ENCODE results near the gene ACAT1.
A peak's percentile ranks its signal among the peaks of the same experiment; 100 is the strongest.
"Not testable (repeated sequence)": the region's sequence is repeated elsewhere in the genome, so short reads cannot be mapped to it uniquely, and the experiment has no call there.

The ACAT1 gene

DNA sequence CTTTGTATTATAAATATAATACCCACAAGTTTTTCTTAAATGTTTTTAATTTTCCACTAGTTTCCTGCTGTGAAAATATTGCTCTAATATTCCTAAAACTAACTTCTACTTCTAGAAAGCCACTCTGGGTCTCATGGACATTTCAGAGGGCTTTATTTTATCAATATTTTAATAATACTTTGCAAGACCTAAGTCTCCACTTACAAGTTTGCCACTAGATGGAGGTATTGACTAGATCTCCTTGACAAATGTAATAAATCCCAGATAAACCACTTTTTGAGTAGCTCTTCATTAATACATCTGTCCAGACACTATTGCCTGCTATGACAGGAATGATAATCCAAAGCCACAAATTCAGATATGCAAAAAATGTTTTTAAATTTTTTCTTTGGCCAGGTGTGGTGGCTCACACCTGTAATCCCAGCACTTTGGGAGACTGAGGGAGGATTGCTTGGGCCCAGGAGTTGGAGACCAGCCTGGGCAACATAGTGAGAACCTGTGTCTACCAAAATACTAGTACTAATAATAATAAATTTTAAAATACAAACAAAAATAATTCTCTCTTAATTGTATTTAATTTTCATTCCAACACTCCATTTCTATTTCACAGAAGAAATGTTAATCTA, 3.5 kb upstream of the ACAT1 start:
- peak; percentile 74 for DNase-seq (ENCODE audit: low read depth)
- no peak overlapping the region for H3K9ac ChIP-seq (ENCODE audit: low read length)
- H3K4me3 ChIP-seq (ENCODE audit: low read length), result no peak overlapping the region
- H3K9me3 ChIP-seq (ENCODE audit: control insufficient read depth, low read length), result no peaks in the 10 kb centered on the region
- H3K27me3 ChIP-seq (replicated peaks; ENCODE audit: control insufficient read depth, insufficient read depth, low read length), result no peaks in the 10 kb centered on the region
- H3K36me3 ChIP-seq (ENCODE audit: control insufficient read depth, insufficient read depth, low read length, severe bottlenecking), result no peaks in the 10 kb centered on the region
- H3K4me1 ChIP-seq (ENCODE audit: control insufficient read depth, insufficient read depth, low read length), result peaks cover 28% of the 10 kb centered on the region

DNA sequence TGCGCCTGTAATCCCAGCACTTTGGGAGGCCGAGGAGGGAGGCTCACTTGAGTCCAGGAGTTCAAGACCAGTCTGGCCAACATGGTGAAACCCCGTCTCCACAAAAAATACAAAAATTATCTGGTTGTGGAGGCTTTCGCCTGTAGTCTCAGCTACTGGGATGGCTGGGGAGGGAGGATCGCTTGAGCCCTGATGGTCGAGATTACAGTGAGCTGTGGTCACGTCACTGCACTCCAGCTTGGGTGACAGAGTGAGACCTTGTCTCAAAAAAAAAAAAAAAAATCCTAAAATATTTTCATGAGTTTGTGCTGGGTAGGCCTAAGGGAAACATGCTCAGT, 462 bp upstream of the ACAT1 start:
- H3K4me1 ChIP-seq (ENCODE audit: control insufficient read depth, insufficient read depth, low read length), result peaks cover 30% of the 10 kb centered on the region
- H3K36me3 ChIP-seq (ENCODE audit: control insufficient read depth, insufficient read depth, low read length, severe bottlenecking); H3K9me3 ChIP-seq (ENCODE audit: control insufficient read depth, low read length); DNase-seq (ENCODE audit: low read depth); H3K27me3 ChIP-seq (replicated peaks; ENCODE audit: control insufficient read depth, insufficient read depth, low read length): not testable (repeated sequence)
- peak overlapping the region; percentile 88 for H3K4me3 ChIP-seq (ENCODE audit: low read length)
- peak overlapping the region; percentile 89 for H3K9ac ChIP-seq (ENCODE audit: low read length)

DNA sequence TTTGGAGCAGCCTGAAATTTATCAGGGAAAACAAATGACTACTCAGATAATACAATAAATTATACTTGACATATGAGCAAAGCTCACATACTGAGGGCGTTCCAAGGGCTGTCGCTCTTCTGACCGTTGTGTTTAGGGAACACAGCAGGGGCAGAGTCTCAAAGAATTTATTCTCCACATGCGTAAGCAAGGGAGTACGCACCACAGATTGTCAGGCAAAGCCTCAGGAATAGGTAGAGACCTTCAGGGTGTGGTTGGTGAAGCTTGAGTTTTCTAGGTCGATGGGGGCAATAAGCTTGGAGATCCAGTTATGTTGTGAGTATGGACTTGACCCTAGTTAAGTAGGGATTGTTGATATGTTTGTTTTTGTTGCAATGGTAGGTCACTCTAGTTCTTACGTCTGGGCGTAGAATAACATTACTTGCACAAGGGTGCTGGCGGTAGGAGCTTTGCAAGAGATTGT, 830 bp downstream of the ACAT1 start:
- no peaks in the 10 kb centered on the region for H3K9me3 ChIP-seq (ENCODE audit: control insufficient read depth, low read length)
- peak overlapping the region; percentile 88 for H3K4me3 ChIP-seq (ENCODE audit: low read length)
- DNase-seq (ENCODE audit: low read depth), result peak; percentile 46
- no peaks in the 10 kb centered on the region for H3K36me3 ChIP-seq (ENCODE audit: control insufficient read depth, insufficient read depth, low read length, severe bottlenecking)
- no peaks in the 10 kb centered on the region for H3K27me3 ChIP-seq (replicated peaks; ENCODE audit: control insufficient read depth, insufficient read depth, low read length)
- H3K4me1 ChIP-seq (ENCODE audit: control insufficient read depth, insufficient read depth, low read length), result peaks cover 26% of the 10 kb centered on the region
- H3K9ac ChIP-seq (ENCODE audit: low read length), result peak overlapping the region; percentile 89

DNA sequence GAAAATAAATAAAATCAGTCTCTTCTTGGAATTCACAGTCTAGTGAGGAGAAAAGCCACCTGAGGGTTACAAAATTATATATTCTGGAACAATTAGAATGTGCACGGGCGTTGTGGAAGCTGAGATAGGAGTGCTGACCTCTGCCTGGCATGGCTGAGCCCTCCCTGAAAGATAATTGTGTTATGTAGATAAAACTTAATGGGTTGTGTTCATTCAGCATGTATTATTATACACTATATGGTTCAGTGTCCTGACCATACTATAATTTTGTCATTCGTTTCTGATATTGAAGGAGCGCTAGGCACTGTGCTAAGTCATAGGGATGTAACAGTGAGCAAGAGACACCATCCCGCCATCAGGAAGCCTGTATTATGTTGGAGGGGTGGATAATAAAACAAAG, 3.7 kb downstream of the ACAT1 start:
- Histone ChIP-seq H3K4me1 (ENCODE audit: control insufficient read depth, insufficient read depth, low read length) (peaks cover 26% of the 10 kb centered on the region), H3K9me3 (ENCODE audit: control insufficient read depth, low read length) (no peaks in the 10 kb centered on the region), H3K4me3 (ENCODE audit: low read length) (no peak overlapping the region), H3K36me3 (ENCODE audit: control insufficient read depth, insufficient read depth, low read length, severe bottlenecking) (peaks cover 7% of the 10 kb centered on the region), H3K27me3 (replicated peaks; ENCODE audit: control insufficient read depth, insufficient read depth, low read length) (no peaks in the 10 kb centered on the region), H3K9ac (ENCODE audit: low read length) (no peak overlapping the region)
- no peak for DNase-seq (ENCODE audit: low read depth)

DNA sequence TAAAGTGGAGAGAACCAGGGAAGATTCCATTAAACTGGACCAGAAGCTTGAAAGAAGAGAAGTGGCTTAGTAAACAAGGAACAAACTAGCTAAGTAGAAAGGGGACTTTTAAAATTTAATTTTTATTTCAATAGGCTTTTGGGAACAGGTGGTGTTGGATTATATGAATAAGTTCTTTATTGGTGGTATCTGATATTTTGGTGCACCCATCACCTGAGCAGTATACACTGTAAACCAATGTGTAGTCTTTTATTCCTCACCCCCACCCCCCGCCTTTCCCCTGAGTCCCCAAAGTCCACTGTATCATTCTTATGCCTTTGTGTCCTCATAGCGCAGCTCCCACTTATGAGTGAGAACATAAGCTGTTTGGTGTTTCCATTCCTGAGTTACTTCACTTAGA, 7.4 kb downstream of the ACAT1 start:
- Histone ChIP-seq H3K9ac (ENCODE audit: low read length) (no peak overlapping the region), H3K27me3 (replicated peaks; ENCODE audit: control insufficient read depth, insufficient read depth, low read length) (no peaks in the 10 kb centered on the region), H3K4me3 (ENCODE audit: low read length) (no peak overlapping the region), H3K36me3 (ENCODE audit: control insufficient read depth, insufficient read depth, low read length, severe bottlenecking) (peaks cover 9% of the 10 kb centered on the region), H3K9me3 (ENCODE audit: control insufficient read depth, low read length) (no peaks in the 10 kb centered on the region), H3K4me1 (ENCODE audit: control insufficient read depth, insufficient read depth, low read length) (peaks cover 5% of the 10 kb centered on the region)
- no peak for DNase-seq (ENCODE audit: low read depth)

DNA sequence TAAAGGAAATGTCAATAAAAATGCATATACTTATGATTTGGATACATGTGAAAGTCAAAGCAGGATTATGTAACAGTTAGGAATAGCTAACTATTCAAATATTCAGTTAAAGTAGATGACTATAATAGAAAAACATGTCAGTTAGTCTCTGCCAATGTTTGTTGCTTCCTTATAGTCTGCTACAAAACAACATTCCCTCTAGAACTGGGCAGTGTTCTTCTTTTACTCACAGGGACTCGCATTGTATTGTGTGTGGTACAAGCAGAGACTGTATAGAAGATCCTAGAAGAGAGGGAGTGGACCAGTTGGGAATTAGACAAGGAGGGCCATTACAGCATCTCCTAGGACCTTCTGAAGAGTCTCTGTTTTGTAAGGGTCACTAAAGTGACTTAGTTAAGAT, 10.6 kb downstream of the ACAT1 start:
- Histone ChIP-seq H3K36me3 (ENCODE audit: control insufficient read depth, insufficient read depth, low read length, severe bottlenecking) (peaks cover 26% of the 10 kb centered on the region), H3K9ac (ENCODE audit: low read length) (no peak overlapping the region), H3K4me1 (ENCODE audit: control insufficient read depth, insufficient read depth, low read length) (peaks cover 4% of the 10 kb centered on the region), H3K4me3 (ENCODE audit: low read length) (no peak overlapping the region), H3K9me3 (ENCODE audit: control insufficient read depth, low read length) (no peaks in the 10 kb centered on the region), H3K27me3 (replicated peaks; ENCODE audit: control insufficient read depth, insufficient read depth, low read length) (no peaks in the 10 kb centered on the region)
- peak; percentile 18 for DNase-seq (ENCODE audit: low read depth)

DNA sequence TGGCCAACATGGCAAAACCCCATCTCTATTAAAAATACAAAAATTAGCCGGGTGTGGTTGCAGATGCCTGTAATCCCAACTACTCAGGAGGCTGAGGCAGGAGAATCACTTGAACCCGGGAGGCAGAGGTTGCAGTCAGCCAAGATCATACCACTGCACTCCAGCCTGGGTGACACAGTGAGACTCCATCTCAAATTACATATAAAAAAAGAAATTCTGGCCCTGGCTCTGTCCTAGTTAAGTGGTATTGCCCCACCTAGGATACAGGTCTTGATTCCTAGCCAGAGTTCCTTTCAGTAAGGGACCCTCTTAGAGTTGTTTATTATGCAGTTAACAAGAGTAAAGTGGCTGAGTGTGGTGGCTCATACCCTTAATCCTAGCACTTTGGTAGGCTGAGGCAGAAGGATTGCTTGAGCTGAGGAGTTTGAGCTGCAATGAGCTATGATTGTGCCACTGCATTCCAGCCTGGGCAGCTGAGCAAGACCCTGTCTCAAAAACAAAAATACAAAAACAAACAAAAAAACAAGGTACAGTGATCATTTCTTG, 11.7 kb downstream of the ACAT1 start:
- not testable (repeated sequence) for H3K4me1 ChIP-seq (ENCODE audit: control insufficient read depth, insufficient read depth, low read length); H3K27me3 ChIP-seq (replicated peaks; ENCODE audit: control insufficient read depth, insufficient read depth, low read length); H3K9me3 ChIP-seq (ENCODE audit: control insufficient read depth, low read length); H3K4me3 ChIP-seq (ENCODE audit: low read length); H3K9ac ChIP-seq (ENCODE audit: low read length); DNase-seq (ENCODE audit: low read depth)
- H3K36me3 ChIP-seq (ENCODE audit: control insufficient read depth, insufficient read depth, low read length, severe bottlenecking), result peaks cover 25% of the 10 kb centered on the region

DNA sequence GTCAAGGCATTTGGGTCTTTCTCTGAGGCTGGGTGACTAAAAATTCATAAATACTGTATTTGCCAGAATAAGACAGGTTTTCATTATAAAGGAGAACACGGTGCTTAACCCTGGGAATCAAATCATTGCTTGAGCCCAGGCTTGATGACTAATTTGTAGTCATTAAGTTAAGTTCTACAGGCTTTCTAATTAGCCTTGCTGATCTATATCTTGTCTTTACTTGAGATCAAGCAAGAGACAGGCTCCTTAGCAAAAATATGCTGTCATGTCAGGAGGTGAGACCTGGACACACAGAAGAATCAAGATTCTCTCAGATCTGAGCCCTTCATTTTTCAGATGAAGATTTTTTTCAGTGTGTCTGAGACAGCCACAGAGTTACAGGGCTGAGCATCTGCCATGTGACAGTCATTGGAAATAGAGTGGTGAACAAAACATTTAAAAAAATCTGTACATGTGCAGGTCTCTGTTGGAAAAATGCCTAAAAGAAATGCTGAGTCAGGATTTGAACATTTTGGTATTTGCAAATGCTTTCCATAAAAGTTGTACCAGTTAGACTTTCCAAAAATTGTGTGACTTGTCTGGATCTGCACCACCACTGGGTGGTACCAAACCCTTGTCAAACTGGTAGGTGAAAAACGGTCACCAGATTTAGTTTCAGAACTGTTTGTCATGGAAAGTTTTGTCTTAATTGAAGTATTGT, 14.6 kb downstream of the ACAT1 start:
- Histone ChIP-seq H3K36me3 (ENCODE audit: control insufficient read depth, insufficient read depth, low read length, severe bottlenecking) (peaks cover 45% of the 10 kb centered on the region), H3K9me3 (ENCODE audit: control insufficient read depth, low read length) (no peaks in the 10 kb centered on the region)
- peak; percentile 29 for DNase-seq (ENCODE audit: low read depth)

DNA sequence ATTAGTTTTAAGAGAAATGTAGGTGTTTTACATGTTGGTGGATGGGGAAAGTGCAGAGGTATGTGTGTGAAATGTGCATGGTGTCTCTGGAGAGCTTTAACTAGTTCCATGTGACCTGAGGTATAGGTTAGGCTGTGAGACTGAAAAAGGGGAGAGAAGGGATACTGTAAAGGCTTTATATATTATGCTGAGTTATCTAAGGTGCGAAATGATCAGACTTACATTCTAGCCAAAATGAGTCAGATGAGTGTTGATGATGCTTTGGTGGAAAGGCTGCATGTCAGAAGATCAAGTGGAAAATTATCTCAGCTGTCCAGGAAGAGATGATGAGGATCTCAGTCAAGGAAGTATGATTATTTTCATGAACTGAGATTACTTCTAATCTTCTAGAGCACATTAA, 15.8 kb downstream of the ACAT1 start:
- no peak overlapping the region for H3K4me3 ChIP-seq (ENCODE audit: low read length)
- no peak for DNase-seq (ENCODE audit: low read depth)
- peaks cover 57% of the 10 kb centered on the region for H3K36me3 ChIP-seq (ENCODE audit: control insufficient read depth, insufficient read depth, low read length, severe bottlenecking)
- no peaks in the 10 kb centered on the region for H3K9me3 ChIP-seq (ENCODE audit: control insufficient read depth, low read length)
- H3K9ac ChIP-seq (ENCODE audit: low read length), result no peak overlapping the region
- H3K27me3 ChIP-seq (replicated peaks; ENCODE audit: control insufficient read depth, insufficient read depth, low read length), result no peaks in the 10 kb centered on the region
- peaks cover 4% of the 10 kb centered on the region for H3K4me1 ChIP-seq (ENCODE audit: control insufficient read depth, insufficient read depth, low read length)

More for the DNA sequence above, 14.6 kb downstream of the ACAT1 start:
- Histone ChIP-seq H3K9ac (ENCODE audit: low read length) (no peak overlapping the region), H3K27me3 (replicated peaks; ENCODE audit: control insufficient read depth, insufficient read depth, low read length) (no peaks in the 10 kb centered on the region), H3K4me3 (ENCODE audit: low read length) (no peak overlapping the region), H3K4me1 (ENCODE audit: control insufficient read depth, insufficient read depth, low read length) (peaks cover 4% of the 10 kb centered on the region)

DNA sequence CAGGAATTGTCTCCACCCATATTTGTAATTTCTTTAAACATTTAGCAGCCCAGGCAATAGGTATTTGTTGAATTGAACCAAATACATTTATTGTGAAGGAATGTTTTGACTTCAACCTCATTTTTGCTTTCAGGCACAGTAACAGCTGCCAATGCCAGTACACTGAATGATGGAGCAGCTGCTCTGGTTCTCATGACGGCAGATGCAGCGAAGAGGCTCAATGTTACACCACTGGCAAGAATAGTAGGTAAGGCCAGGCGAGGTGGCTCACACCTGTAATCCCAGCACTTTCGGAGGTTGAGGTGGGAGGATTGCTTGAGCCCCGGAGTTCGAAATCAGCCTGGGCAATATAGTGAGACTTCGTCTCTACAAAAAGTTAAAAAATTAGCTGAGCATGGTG, 20.9 kb downstream of the ACAT1 start:
- Histone ChIP-seq H3K9ac (ENCODE audit: low read length) (no peak overlapping the region), H3K9me3 (ENCODE audit: control insufficient read depth, low read length) (no peaks in the 10 kb centered on the region), H3K4me3 (ENCODE audit: low read length) (no peak overlapping the region), H3K4me1 (ENCODE audit: control insufficient read depth, insufficient read depth, low read length) (no peaks in the 10 kb centered on the region), H3K36me3 (ENCODE audit: control insufficient read depth, insufficient read depth, low read length, severe bottlenecking) (peaks cover 81% of the 10 kb centered on the region), H3K27me3 (replicated peaks; ENCODE audit: control insufficient read depth, insufficient read depth, low read length) (no peaks in the 10 kb centered on the region)
- DNase-seq (ENCODE audit: low read depth), result no peak

DNA sequence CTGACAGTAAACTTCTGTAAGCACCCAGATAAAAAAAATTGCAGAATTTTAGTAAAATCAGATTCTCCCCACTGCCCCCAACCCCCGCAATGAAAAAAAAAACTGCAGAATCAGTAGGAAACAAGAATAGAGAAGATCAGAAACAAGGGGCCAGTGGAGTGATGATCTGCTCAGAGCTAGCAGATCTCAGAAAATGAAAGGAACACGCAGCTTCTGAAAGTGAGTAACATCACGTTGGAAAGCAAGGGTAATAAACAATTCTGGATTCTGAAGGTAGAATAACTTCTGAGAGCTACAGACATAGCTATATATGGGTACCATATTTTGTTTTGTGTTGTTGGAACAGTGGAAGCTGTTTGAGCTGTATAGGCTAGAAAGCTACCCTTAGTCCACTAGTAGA, 23.2 kb downstream of the ACAT1 start:
- no peak overlapping the region for H3K9ac ChIP-seq (ENCODE audit: low read length)
- peaks cover 94% of the 10 kb centered on the region for H3K36me3 ChIP-seq (ENCODE audit: control insufficient read depth, insufficient read depth, low read length, severe bottlenecking)
- H3K9me3 ChIP-seq (ENCODE audit: control insufficient read depth, low read length), result no peaks in the 10 kb centered on the region
- H3K27me3 ChIP-seq (replicated peaks; ENCODE audit: control insufficient read depth, insufficient read depth, low read length), result no peaks in the 10 kb centered on the region
- no peak overlapping the region for H3K4me3 ChIP-seq (ENCODE audit: low read length)
- DNase-seq (ENCODE audit: low read depth), result no peak
- H3K4me1 ChIP-seq (ENCODE audit: control insufficient read depth, insufficient read depth, low read length), result no peaks in the 10 kb centered on the region

Measured in adipocyte (in vitro differentiated cells).